Activated CD4-positive, CD25-positive, alpha-beta regulatory T cell treated with anti-CD3 and anti-CD28 coated beads, Interleukin-2, amount 50 U/mL, for 16 hours (primary cell): Measurements from ENCODE around the gene DND1.
"Not testable (repeated sequence)": the region's sequence is repeated elsewhere in the genome, so short reads cannot be mapped to it uniquely, and the experiment has no call there.

Source experiments
- DNase-seq: peaks from one replicate; pipeline ENCODE4 v3.0.0-alpha.2; 2020; ENCODE audit warnings: low read depth, low spot score

Gene DND1

GRCh38 chr5:140672455-140673186, 755 bp downstream of the DND1 start:
- no peak for DNase-seq

DNA sequence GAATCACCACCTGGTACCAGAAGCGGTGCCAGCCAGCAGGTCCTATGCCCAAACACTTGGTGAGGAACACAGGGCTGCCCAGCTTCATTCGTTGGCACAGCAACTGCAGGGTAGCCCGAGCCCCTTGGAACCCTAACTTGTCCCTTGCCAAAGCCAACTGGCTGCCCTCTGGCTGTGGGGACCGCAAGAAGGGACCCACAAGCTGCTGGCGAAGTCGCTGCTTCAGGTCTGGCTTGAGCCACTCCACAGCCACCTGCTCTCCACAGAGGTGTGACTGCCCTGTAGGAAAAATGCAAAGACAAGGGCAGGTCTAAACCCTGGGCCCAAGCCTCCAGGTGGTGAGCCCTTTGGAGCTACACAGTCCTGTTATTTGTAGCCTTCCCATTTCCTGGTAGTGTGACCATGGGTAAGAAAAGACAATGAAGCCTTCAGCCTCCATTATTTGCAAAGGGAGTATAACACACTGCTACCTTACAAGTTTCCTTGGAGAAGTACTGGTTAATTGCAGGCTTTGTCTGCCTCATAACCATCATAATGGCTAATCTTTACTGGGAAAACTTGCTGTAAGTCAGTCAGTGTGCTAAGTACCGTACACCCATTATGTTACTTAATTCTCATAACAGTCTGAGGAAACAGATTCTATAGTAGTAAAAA, 1.8 kb downstream of the DND1 start:
- DNase-seq: no peak

DNA sequence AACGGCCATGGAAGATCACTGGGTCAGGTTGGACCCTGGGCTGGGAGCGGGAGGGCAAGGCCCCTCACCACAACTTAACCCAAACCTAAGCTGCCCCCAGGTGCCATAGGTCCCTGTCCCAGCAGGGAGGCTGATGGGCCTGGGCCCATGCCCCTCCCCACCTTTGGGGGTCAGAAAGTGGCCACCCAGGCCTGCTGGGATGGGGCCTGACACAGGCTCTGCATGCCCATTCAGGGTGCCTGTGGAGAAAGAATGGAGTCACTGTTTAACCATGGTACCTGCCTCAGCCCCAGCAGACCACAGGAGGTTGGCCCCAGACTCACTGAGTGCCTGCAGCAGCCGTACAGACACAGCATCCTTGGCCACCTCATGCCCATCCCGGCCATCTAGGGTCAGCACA, 2.3 kb downstream of the DND1 start:
- DNase-seq: not testable (repeated sequence)

GRCh38 chr5:140664359-140665119, 8.8 kb downstream of the DND1 start, which contains the start of gene WDR55:
TSS of gene WDR55 (plus strand) at chr5:140664904. CDS start at chr5:140664913, 9 bp downstream.
- DNase-seq: peak; percentile 93

- DNase-seq: no peak
These were observed 9.4 kb downstream of the DND1 start for GRCh38 chr5:140664030-140664358.

GRCh38 chr5:140660371-140660770, 13.0 kb downstream of the DND1 start:
- not testable (repeated sequence) for DNase-seq

GRCh38 chr5:140658870-140659269, 14.5 kb downstream of the DND1 start:
- no peak for DNase-seq

DNA sequence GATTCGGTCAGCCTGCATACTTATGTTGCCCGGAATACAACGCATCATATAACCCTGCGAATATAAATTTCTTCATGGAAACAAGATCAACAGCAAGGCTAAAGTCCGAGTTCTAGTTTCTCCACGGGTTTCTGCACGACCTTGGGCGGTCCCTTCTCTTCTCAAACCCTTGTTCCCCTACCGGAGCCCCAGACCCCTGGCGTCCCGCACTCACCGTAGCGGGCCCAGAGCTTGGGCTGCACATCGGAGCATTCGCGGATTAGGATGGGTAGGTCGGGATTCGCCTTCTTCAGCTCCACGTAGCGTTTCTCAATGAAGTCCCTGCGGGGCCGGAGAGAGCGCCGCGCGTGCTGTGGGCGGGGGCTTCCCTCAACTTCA, 26.3 kb downstream of the DND1 start:
- DNase-seq: no peak

- no peak for DNase-seq
These were observed 30.7 kb downstream of the DND1 start for GRCh38 chr5:140642718-140643117.

DNA sequence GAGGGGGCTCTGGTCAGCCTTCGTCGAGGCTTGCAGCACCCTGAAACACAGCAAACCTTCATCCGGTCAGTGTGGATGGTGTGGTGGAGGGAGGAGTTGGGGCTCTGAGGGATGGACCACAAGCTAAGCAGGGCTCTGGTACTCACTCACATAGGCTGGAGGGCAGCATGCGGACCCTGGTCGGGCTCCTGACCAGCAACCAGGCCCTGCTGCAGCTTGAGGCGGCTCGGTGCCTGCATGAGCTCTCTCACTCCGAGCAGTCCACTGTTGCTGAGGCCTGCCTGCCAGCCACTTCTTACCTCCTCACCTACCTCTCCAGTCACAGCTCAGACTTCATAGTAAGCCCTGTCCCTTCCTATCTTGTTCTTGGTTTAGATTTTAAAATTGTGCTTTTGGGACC, 31.7 kb downstream of the DND1 start:
- DNase-seq: no peak

GRCh38 chr5:140639148-140639981, 34.0 kb downstream of the DND1 start, which contains the start of gene TMCO6:
TSS of gene TMCO6 (plus strand) at chr5:140639451. CDS start at chr5:140639528, 77 bp downstream.
- DNase-seq: peak; percentile 91

GRCh38 chr5:140638898-140639147, 34.6 kb downstream of the DND1 start:
- not testable (repeated sequence) for DNase-seq

DNA sequence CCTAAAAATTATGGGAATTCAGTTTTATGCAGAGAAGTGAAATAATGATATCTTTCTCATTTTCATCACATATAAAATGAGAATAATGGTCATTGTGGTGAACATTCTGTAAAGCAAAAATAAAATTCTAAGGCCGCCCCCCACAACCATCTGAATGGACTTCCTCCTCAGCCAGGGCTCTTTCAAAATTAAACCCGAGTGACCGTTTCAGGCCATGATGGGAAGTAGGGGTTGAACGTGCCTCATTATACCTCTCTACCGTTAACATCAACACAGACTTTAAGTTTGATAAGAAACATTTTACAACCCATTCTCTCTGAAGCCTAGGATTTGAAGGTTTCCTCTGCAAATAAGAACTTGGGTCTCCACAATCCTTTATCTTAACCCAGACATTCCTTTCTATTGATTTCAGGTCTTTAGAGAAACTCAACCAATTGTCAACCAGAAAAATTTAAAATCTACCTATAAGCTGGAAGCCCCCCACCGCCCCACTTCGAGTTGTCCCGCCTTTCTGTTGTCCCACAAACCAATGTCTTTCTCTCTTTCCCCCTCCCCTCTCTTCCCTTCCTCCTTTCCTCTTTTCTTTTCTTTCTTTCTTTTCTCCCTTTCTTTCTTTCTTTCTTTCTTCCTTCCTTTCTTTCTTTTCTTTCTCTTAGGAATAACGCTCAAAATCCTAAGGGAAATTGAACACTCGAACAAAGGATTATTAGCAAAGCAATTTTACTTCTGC, 35.8 kb downstream of the DND1 start:
- no peak for DNase-seq

GRCh38 chr5:140635291-140636257, 37.8 kb downstream of the DND1 start:
- DNase-seq: no peak

DNA sequence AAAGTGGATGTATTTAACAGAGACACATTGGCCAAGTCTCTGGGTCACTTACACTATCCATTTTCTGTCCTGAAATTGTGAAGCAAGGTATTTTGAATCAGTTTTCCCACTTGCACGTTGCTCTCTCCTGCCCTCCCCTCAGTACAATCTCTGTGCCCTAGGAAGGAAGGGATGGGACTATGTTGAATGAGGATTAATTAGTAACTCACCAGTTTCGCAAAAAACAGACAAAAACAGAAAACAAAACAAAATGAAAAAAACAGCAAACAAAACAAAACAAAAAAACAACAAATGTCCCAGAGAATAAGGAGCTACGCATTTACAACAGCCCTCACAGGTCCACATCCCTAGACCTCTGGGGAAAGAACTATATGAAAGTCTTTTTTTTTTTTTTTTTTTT, 39.3 kb downstream of the DND1 start:
- no peak for DNase-seq

DNA sequence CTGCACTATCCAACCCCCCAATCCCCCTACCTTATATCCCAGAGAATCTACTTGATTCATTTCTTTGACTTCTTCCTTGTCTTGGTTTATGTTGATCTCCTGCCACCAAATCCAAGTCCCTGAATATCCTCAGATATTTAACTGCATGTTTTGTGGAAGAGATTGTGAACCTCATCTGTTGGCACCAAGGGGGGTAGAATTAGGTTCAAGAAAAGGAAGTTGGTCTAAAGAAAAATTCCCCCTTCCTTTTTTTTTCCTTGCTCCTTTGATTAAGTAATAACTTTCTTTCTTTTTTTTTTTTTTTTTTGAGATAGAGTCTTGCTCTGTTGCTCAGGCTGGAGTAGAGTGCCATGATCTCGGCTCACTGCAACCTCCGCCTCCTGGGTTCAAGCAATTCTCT, 39.9 kb downstream of the DND1 start:
- no peak for DNase-seq

DNA sequence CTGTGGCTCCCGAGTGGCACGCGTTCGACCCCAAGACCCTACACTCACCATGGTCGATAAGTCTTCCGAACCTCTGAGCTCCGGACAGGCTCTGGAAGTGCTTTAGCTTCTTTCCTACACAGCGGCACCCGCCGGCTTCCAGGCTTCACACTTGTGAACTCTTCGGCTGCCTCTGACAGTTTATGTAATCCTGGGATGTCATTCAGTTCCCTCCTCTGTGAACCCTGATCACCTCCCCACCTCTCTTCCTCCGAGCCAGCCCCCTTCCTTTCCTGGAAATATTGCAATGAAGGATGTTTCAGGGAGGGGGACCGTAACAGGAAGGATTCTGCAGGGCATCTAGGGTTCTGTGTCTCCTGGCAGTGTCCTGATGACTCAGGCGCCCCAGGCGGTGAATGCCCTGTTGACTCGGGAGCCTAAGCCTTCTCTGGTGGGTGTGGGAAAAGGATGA, 40.3 kb downstream of the DND1 start, which contains the start of gene CD14:
Gene CD14 (minus strand): TSS at position 155 of the 451 bp plus-strand sequence. CDS start 104 bp downstream, at position 51.
- no peak for DNase-seq

DNA sequence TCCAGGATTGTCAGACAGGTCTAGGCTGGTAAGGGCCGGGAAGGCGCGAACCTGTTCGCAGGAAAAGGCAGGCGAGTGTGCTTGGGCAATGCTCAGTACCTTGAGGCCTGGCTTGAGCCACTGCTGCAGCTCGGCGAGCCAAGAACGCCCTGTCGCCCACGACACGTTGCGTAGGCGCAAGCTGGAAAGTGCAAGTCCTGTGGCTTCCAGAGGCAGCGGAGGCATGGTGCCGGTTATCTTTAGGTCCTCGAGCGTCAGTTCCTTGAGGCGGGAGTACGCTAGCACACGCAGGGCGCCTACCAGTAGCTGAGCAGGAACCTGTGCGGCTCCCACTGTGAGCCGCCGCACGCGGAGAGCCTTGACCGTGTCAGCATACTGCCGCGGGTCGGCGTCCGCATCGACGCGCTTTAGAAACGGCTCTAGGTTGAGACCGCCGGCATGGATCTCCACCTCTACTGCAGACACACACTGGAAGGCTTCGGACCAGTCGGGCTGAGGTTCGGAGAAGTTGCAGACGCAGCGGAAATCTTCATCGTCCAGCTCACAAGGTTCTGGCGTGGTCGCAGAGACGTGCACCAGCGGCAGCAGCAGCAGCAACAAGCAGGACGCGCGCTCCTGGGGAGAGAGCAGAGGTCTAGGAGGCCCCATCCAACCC, 40.9 kb downstream of the DND1 start:
- DNase-seq: no peak

- no peak for DNase-seq
These were observed 41.5 kb downstream of the DND1 start for GRCh38 chr5:140631831-140632365.
